Left lung (tissue), 10 donors: ENCODE results near the gene CHFR. TPM values are rescaled to one million over a fixed set of nuclear protein-coding genes. Genes with fewer than 3 reads are reported as not detected.

Experiments
- ATAC-seq: fragments of 200-7000 bp; cut with Tn5 transposase; one replicate; pipeline ENCODE4 v1.9.1; 2020; ENCODE audit warnings: moderate library complexity
- DNase-seq, 4 donors: peaks; one replicate each; pipeline ENCODE4 v3.0.0-alpha.2; 2013 to 2020
- H3K27ac ChIP-seq, 2 donors: fragments of 200-600 bp; sonication (generic) in 1 of 2; one replicate each; pipeline versions ENCODE4 v1.5.0 to v1.8.0; 2020 to 2021
- H3K27me3 ChIP-seq, 2 donors: fragments of 200-600 bp; sonication (generic) in 1 of 2; one replicate each; pipeline versions ENCODE4 v1.5.0 to v1.8.0; 2020 to 2021
- H3K36me3 ChIP-seq, 2 donors: fragments of 200-600 bp; sonication (generic) in 1 of 2; one replicate each; pipeline versions ENCODE4 v1.5.0 to v1.8.0; 2020 to 2021
- H3K4me1 ChIP-seq, 2 donors: fragments of 200-600 bp; one replicate each; pipeline ENCODE4 v1.8.0; 2021
- H3K4me3 ChIP-seq, 2 donors: fragments of 200-600 bp; sonication (generic) in 1 of 2; one replicate each; pipeline versions ENCODE4 v1.5.0 to v1.8.0; 2020 to 2021; ENCODE audit warnings: mild to moderate bottlenecking in 1 of 2
- H3K9me3 ChIP-seq, 2 donors: fragments of 200-600 bp; sonication (generic) in 1 of 2; one replicate each; pipeline versions ENCODE4 v1.5.0 to v1.8.0; 2020 to 2021
- intact Hi-C, 2 donors: fragments of 100-400 bp; cut with DNase I; formaldehyde crosslinking; loops; one replicate each; pipeline versions ENCODE4 v1.11.2 to v1.14.2; 2022
- polyA plus RNA-seq, 6 donors: library from polyadenylated mRNA; unstranded; fragments of 120-200 nt; gene quantifications; one replicate each; pipeline ENCODE4 v1.2.1, GENCODE V29; 2013; ENCODE audit not compliant: insufficient read length in 6 of 6
- total RNA-seq, 2 donors: library from RNA; stranded (reverse); fragmentation: NEBNext Ultra II Directional; extraction: Animal tissue kit (Norgen Biotek cat#: 25700); gene quantifications; one replicate each; pipeline ENCODE4 v1.2.1, GENCODE V29; 2021
- TF ChIP-seq, protein P1 (sequence below), 2 donors: fragments of 200-600 bp; sonication (generic) in 1 of 2; IDR thresholded peaks; one replicate each; pipeline versions ENCODE4 v1.5.0 to v1.8.0; 2021; ENCODE audit warnings: antibody characterized with exemption in 2 of 2
- donor health status: DM: no; HTN: yes; CAD: no.
- donor health status: DM: no; HTN: no; CAD: no.

Gene CHFR
- total and polyA plus RNA-seq, 8 donors = 21.0 to 62.6 (median 26.4) TPM

GRCh38 chr12:132925597-132926414 lies 38.4 kb upstream of the CHFR start:
- no peaks in the 10 kb centered on the region for H3K4me1 ChIP-seq
- no peak overlapping the region for H3K27ac ChIP-seq
- intact Hi-C loops = no loop called here
- ATAC-seq = no peak
- no peak for DNase-seq
- H3K36me3 ChIP-seq = peaks cover 0 to 55% of the 10 kb centered on the region in 2 donors
- TF ChIP-seq, protein P1, sequence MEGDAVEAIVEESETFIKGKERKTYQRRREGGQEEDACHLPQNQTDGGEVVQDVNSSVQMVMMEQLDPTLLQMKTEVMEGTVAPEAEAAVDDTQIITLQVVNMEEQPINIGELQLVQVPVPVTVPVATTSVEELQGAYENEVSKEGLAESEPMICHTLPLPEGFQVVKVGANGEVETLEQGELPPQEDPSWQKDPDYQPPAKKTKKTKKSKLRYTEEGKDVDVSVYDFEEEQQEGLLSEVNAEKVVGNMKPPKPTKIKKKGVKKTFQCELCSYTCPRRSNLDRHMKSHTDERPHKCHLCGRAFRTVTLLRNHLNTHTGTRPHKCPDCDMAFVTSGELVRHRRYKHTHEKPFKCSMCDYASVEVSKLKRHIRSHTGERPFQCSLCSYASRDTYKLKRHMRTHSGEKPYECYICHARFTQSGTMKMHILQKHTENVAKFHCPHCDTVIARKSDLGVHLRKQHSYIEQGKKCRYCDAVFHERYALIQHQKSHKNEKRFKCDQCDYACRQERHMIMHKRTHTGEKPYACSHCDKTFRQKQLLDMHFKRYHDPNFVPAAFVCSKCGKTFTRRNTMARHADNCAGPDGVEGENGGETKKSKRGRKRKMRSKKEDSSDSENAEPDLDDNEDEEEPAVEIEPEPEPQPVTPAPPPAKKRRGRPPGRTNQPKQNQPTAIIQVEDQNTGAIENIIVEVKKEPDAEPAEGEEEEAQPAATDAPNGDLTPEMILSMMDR (IDR thresholded peaks at IDR 0.05) = no peak
- H3K27me3 ChIP-seq = no peaks in the 10 kb centered on the region
- H3K4me3 ChIP-seq = no peak overlapping the region
- peaks cover 33 to 100% of the 10 kb centered on the region in 2 donors for H3K9me3 ChIP-seq

DNA sequence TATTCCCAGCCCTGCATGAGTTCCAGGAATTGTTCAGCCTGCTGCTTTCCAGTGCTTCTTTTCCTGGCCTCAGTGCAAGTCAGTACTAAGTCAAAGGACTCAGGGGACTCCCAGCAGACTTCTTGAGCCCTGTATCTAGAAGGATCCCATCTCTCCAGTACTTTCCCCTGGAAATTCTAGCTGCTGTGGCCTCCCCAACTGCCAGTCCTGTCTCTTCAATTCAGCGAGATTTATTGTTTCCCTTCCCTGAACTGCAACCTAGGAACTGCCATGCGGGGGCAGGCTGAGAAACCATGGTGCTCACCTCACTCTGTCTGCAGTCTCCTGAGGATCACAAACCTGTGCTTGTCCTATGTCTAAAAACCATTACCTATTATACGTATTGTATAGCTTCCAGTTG lies 37.0 kb upstream of the CHFR start:
- TF ChIP-seq, protein P1 (IDR thresholded peaks at IDR 0.05) = no peak
- Histone ChIP-seq H3K9me3 (peaks cover 36 to 100% of the 10 kb centered on the region in 2 donors), H3K4me3 (no peak overlapping the region), H3K4me1 (no peaks in the 10 kb centered on the region), H3K27me3 (no peaks in the 10 kb centered on the region), H3K36me3 (peaks cover 0 to 44% of the 10 kb centered on the region in 2 donors), H3K27ac (no peak overlapping the region)
- DNase-seq (no peak), ATAC-seq (no peak)
- intact Hi-C loops = no loop called here

GRCh38 chr12:132923356-132923909 lies 36.0 kb upstream of the CHFR start:
- H3K4me3 ChIP-seq = no peak overlapping the region
- intact Hi-C loops = no loop called here
- H3K27ac ChIP-seq = no peak overlapping the region
- no peaks in the 10 kb centered on the region for H3K27me3 ChIP-seq
- peaks cover 0 to 35% of the 10 kb centered on the region in 2 donors for H3K36me3 ChIP-seq
- no peak for ATAC-seq
- no peaks in the 10 kb centered on the region for H3K4me1 ChIP-seq
- TF ChIP-seq, protein P1 (IDR thresholded peaks at IDR 0.05) = no peak
- H3K9me3 ChIP-seq = peaks cover 31 to 100% of the 10 kb centered on the region in 2 donors
- no peak for DNase-seq

GRCh38 chr12:132922676-132923075 lies 35.3 kb upstream of the CHFR start:
- Histone ChIP-seq H3K9me3 (peaks cover 34 to 100% of the 10 kb centered on the region in 2 donors), H3K27ac (no peak overlapping the region), H3K36me3 (peaks cover 0 to 27% of the 10 kb centered on the region in 2 donors), H3K27me3 (no peaks in the 10 kb centered on the region), H3K4me1 (no peaks in the 10 kb centered on the region), H3K4me3 (no peak overlapping the region)
- no peak for DNase-seq
- intact Hi-C loops = no loop called here
- ATAC-seq = no peak
- TF ChIP-seq, protein P1 (IDR thresholded peaks at IDR 0.05) = no peak

- H3K4me3 ChIP-seq = no peak overlapping the region
- H3K27me3 ChIP-seq = no peaks in the 10 kb centered on the region
- intact Hi-C loops = no loop called here
- no peak for ATAC-seq
- TF ChIP-seq, protein P1 (IDR thresholded peaks at IDR 0.05) = no peak
- H3K9me3 ChIP-seq = peaks cover 34 to 100% of the 10 kb centered on the region in 2 donors
- DNase-seq = no peak
- peaks cover 0 to 17% of the 10 kb centered on the region in 2 donors for H3K36me3 ChIP-seq
- no peaks in the 10 kb centered on the region for H3K4me1 ChIP-seq
- H3K27ac ChIP-seq = no peak overlapping the region
Measured at GRCh38 chr12:132921685-132922084, 34.3 kb upstream of the CHFR start.
